ENCODE data around the gene ZGLP1.
"Not testable (repeated sequence)": the region's sequence is repeated elsewhere in the genome, so short reads cannot be mapped to it uniquely, and the experiment has no call there.

The ZGLP1 gene

GRCh38 chr19:10309423-10309822 is at the start of gene ZGLP1:
ZGLP1 (minus strand) TSS chr19:10309815.
- DNase-seq: no peak

GRCh38 chr19:10356431-10356830 is 46.8 kb upstream of the ZGLP1 start:
- no peak for DNase-seq

GRCh38 chr19:10353793-10354391 is 44.3 kb upstream of the ZGLP1 start:
- DNase-seq: no peak

GRCh38 chr19:10352764-10353671 is 43.4 kb upstream of the ZGLP1 start:
- DNase-seq: no peak

- no peak for DNase-seq
These were observed 36.9 kb upstream of the ZGLP1 start for GRCh38 chr19:10346509-10346908.

GRCh38 chr19:10344780-10345179 is 35.2 kb upstream of the ZGLP1 start:
- DNase-seq: no peak

DNA sequence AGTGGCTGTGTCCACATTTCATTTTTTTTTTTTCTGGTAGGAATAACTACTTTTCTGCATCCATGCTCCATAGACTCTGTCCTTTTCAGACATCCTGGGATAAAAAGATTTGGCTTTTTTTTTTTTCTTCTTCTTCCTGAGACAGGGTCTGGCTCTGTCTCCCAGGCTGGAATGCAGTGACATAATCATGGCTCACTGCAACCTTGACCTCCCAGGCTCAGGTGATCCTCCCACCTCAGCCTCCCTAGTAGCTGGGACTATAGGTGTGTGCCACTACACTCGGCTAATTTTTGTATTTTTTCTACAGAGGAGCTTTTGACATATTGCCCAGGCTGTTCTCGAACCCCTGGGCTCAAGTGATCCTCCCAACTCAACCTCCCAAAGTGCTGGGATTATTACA is 33.9 kb upstream of the ZGLP1 start:
- DNase-seq: no peak

- no peak for DNase-seq
These were observed 30.4 kb upstream of the ZGLP1 start for GRCh38 chr19:10339977-10340376.

DNA sequence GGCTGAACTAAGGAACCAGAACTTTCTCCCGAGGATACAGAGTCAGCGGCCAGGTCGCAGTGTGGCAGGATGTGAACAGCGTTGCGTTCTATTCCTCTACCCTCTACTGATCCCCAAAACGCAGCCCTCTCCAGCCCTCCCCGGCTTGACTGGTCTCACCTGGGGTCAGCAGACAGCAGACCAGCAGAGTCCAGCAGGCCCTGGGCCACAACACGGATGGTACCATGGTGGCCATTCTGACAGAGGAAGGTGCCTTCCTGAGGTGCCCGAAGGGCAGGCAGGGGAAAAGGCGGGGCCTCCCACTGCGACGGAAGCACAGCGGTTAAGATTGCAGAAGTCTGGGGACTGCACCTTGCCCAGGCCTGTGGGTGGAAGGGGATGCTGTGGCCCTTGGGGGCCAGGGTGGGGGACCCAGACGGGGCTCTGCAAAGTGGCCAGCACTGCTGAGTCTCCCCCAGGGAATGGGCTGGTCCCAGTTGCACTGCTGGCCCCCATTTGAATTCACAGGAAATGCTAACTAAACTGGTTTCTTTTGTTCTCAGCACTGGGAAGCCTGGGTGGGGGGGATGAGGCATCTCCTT is 29.9 kb upstream of the ZGLP1 start, which contains the start of gene ICAM3:
Gene ICAM3 (minus strand): TSS at position 245 of the 581 bp plus-strand sequence. CDS start 10 bp downstream, at position 235.
- no peak for DNase-seq

DNA sequence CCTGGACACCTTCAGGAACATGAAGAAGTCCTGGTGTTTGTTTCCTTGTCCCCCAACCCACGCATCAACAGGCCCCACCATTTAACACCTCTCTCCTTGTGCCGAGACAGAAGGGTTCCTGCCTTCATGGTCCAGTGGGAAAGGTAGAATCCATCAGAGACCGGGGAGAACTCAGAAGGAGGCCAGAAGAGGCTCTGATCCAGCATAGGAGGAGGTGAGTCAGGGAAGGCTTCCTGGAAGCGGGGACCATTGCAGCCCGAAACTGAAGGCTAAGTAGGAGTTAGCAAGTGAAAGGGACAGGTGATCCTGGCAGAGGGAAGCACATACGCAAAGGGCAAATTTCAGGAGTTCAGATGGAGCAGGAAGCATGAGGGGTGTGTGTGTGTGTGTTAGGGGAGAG is 29.3 kb upstream of the ZGLP1 start:
- no peak for DNase-seq

DNA sequence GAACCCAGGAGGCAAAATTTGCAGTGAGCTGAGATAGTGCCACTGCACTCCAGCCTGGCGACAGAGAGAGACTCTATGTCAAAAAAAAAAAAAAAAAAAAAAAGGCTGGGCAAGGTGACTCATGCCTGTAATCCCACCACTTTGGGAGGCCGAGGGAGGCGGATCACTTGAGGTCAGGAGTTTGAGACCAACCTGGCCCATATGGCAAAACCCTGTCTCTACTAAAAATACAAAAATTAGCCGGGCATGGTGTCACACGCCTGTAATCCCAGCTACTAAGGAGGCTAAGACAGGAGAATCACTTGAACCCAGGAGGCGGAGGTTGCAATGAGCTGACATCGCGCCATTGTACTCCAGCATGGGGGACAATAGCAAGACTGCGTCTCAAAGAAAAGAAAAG is 27.1 kb upstream of the ZGLP1 start:
- DNase-seq: not testable (repeated sequence)

DNA sequence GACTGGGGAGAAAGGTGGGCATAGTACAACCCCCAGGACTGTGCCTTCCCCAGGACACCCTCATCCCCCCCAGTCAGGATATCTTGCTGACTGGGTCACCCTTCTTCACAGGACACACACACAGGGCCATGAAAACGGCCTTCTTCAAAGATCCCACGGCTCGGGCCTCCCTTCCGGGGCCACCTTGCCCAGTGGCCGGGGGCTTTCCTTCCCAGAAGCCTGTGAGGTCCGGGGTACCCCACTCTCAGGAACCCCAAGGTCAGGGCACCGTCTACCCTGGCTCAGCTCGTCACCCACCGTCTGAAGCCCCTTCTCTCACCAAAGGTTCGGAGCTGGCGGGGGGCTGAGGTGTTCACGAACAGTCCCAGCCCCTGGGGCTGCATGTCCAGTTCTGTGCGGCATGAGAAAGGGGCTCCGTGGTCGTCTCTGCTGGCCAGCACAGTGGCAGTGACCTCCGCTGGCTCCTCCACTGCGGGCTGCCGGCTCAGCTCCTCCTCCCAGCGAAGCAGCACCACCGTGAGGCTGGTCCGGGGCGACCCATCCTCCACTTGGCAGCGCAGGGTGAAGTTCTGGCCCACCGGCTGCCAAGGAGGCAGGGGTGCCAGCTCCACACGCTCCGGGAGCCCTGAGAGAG is 25.9 kb upstream of the ZGLP1 start:
- no peak for DNase-seq

GRCh38 chr19:10334588-10335351 is 25.2 kb upstream of the ZGLP1 start:
- DNase-seq: peak; percentile 75

GRCh38 chr19:10333758-10334587 is 24.4 kb upstream of the ZGLP1 start:
- no peak for DNase-seq

- peak; percentile 98 for DNase-seq
These were observed 23.5 kb upstream of the ZGLP1 start, which contains the start of gene RAVER1 for GRCh38 chr19:10332965-10333757. RAVER1 (minus strand) TSS chr19:10333529; CDS start chr19:10333507, 22 bp downstream.

- no peak for DNase-seq
These were observed 22.7 kb upstream of the ZGLP1 start for GRCh38 chr19:10332158-10332964.

GRCh38 chr19:10329555-10329954 is 19.9 kb upstream of the ZGLP1 start:
- DNase-seq: no peak

GRCh38 chr19:10328558-10329429 is 19.2 kb upstream of the ZGLP1 start:
- DNase-seq: no peak

GRCh38 chr19:10327793-10328192 is 18.2 kb upstream of the ZGLP1 start:
- no peak for DNase-seq

Data from NCI-H1436 (cell line).